GM23338 (cell line): Measurements from ENCODE around the gene NR0B2. TPM values are rescaled to one million over a fixed set of nuclear protein-coding genes. Genes with fewer than 3 reads are reported as not detected.

Experiments used
- ATAC-seq: fragments of 200-7000 bp; cut with Tn5 transposase; 3 replicates; pipeline ENCODE4 v1.9.1; 2020
- DNase-seq: peaks from one replicate; pipeline ENCODE4 v3.0.0-alpha.2; 2015; ENCODE audit warnings: low spot score
- H2AFZ ChIP-seq: fragments of 200-600 bp; sonication (generic); 2 replicates; pipeline ENCODE4 v1.8.0; 2016; ENCODE audit warnings: antibody characterized with exemption, mild to moderate bottlenecking, moderate library complexity
- H3F3A ChIP-seq: fragments of 200-600 bp; sonication (generic); replicated peaks from 2 replicates; pipeline ENCODE4 v1.8.0; 2017; ENCODE audit warnings: antibody characterized with exemption, mixed run types, low read depth
- H3K27ac ChIP-seq: fragments of 200-600 bp; sonication (generic); 2 replicates; pipeline ENCODE4 v1.6.1; 2016; ENCODE audit warnings: low read depth
- H3K27me3 ChIP-seq: fragments of 200-600 bp; sonication (generic); 2 replicates; pipeline ENCODE4 v1.8.0; 2016; ENCODE audit warnings: mild to moderate bottlenecking, mixed run types, moderate library complexity; ENCODE audit not compliant: insufficient read depth
- H3K36me3 ChIP-seq: fragments of 200-600 bp; sonication (generic); 2 replicates; pipeline ENCODE4 v1.8.0; 2016; ENCODE audit warnings: mild to moderate bottlenecking; ENCODE audit not compliant: insufficient read depth
- H3K4me1 ChIP-seq: fragments of 200-600 bp; sonication (generic); 2 replicates; pipeline ENCODE4 v1.8.0; 2016; ENCODE audit warnings: mild to moderate bottlenecking, moderate library complexity; ENCODE audit not compliant: insufficient read depth
- H3K4me2 ChIP-seq: fragments of 200-600 bp; sonication (generic); 2 replicates; pipeline ENCODE4 v1.7.1; 2017; ENCODE audit warnings: mixed run types
- H3K4me3 ChIP-seq: fragments of 200-600 bp; sonication (generic); 2 replicates; pipeline ENCODE4 v1.6.1; 2016; ENCODE audit warnings: mixed run types
- H3K79me2 ChIP-seq: fragments of 200-600 bp; sonication (generic); replicated peaks from 2 replicates; pipeline ENCODE4 v1.8.0; 2017; ENCODE audit warnings: mild to moderate bottlenecking; ENCODE audit not compliant: insufficient read depth
- H3K9me2 ChIP-seq: fragments of 200-600 bp; sonication (generic); 2 replicates; pipeline ENCODE4 v1.8.0; 2017; ENCODE audit not compliant: insufficient read depth
- H4K20me1 ChIP-seq: fragments of 200-600 bp; sonication (generic); replicated peaks from 2 replicates; pipeline ENCODE4 v1.8.0; 2017; ENCODE audit warnings: mild to moderate bottlenecking; ENCODE audit not compliant: insufficient read depth
- H3K27ac Mint-ChIP-seq: 2 replicates; pipeline ENCODE4 v1.8.0; 2020; ENCODE audit warnings: inconsistent platforms, mild to moderate bottlenecking, moderate library complexity, mixed read lengths
- H3K27me3 Mint-ChIP-seq: 3 replicates; pipeline ENCODE4 v1.8.0; 2022; ENCODE audit warnings: low read depth, mild to moderate bottlenecking, moderate library complexity, mixed read lengths, inconsistent platforms; ENCODE audit not compliant: insufficient read depth, poor library complexity
- H3K36me3 Mint-ChIP-seq: 3 replicates; pipeline ENCODE4 v1.8.0; 2021; ENCODE audit warnings: low read depth, mild to moderate bottlenecking, inconsistent platforms, moderate library complexity, mixed read lengths
- H3K4me1 Mint-ChIP-seq: 3 replicates; pipeline ENCODE4 v1.8.0; 2020; ENCODE audit warnings: mild to moderate bottlenecking, inconsistent platforms, mixed read lengths
- H3K4me3 Mint-ChIP-seq: 3 replicates; pipeline ENCODE4 v1.8.0; 2021; ENCODE audit warnings: moderate library complexity, mild to moderate bottlenecking, inconsistent platforms, mixed read lengths
- H3K9me3 Mint-ChIP-seq: 3 replicates; pipeline ENCODE4 v1.8.0; 2020; ENCODE audit warnings: moderate library complexity, mild to moderate bottlenecking, inconsistent platforms, mixed read lengths
- CREB1 ChIP-seq: fragments of 250-450 bp; sonication (Bioruptor Pico); IDR thresholded peaks from 2 replicates; pipeline ENCODE4 v1.5.0; 2020; ENCODE audit warnings: low read depth, mild to moderate bottlenecking, moderate library complexity
- EZH2 ChIP-seq: fragments of 200-600 bp; sonication (generic); IDR thresholded peaks from one replicate; pipeline ENCODE4 v1.8.0; 2017; ENCODE audit warnings: antibody characterized with exemption, mild to moderate bottlenecking, low read depth; ENCODE audit not compliant: unreplicated experiment
- JUNB ChIP-seq: IDR thresholded peaks from one replicate; pipeline ENCODE4 v1.6.1; 2016; ENCODE audit warnings: antibody characterized with exemption; ENCODE audit not compliant: unreplicated experiment
- NANOG ChIP-seq: IDR thresholded peaks from 2 replicates; pipeline ENCODE4 v1.6.1; 2016; ENCODE audit warnings: antibody characterized with exemption, borderline replicate concordance
- POLR2AphosphoS5 ChIP-seq: IDR thresholded peaks from 2 replicates; pipeline ENCODE4 v1.6.1; 2016; ENCODE audit warnings: antibody characterized with exemption, low read depth
- STAT1 ChIP-seq: IDR thresholded peaks from one replicate; pipeline ENCODE4 v1.6.1; 2016; ENCODE audit warnings: antibody characterized with exemption; ENCODE audit not compliant: unreplicated experiment
- ZNF114 ChIP-seq: fragments of 250-450 bp; sonication (Bioruptor Pico); IDR thresholded peaks from 2 replicates; pipeline ENCODE4 v1.5.0; 2020; ENCODE audit warnings: mild to moderate bottlenecking, moderate library complexity
- ZNF331 ChIP-seq: fragments of 250-450 bp; sonication (Bioruptor Pico); IDR thresholded peaks from 2 replicates; pipeline ENCODE4 v1.5.0; 2020; ENCODE audit warnings: low read depth, mild to moderate bottlenecking, moderate library complexity
- polyA plus RNA-seq: library from polyadenylated mRNA; unstranded; fragments of >200 nt; fragmentation: Nextera tagmentation; extraction: Ambion mirVana; gene quantifications from 2 replicates; pipeline ENCODE4 v1.2.1, GENCODE V29; 2016
- total RNA-seq: library from RNA; depleted of rRNA; stranded (reverse); fragments of >200 nt; shearing (Covaris generic); gene quantifications from 2 replicates; pipeline ENCODE4 v1.2.3, GENCODE V29; 2014
- TF ChIP-seq, protein P1 (sequence below), 2 experiments: fragments of 200-600 bp in 1 of 2; sonication (generic) in 1 of 2; conservative IDR thresholded peaks; 2 replicates each; pipeline versions ENCODE4 v1.5.1 to v1.6.1; 2016 to 2017; ENCODE audit warnings: antibody characterized with exemption in 2 of 2, low read depth in 2 of 2, mild to moderate bottlenecking in 2 of 2, moderate library complexity in 1 of 2
- TF ChIP-seq, protein P2 (sequence below): IDR thresholded peaks from one replicate; pipeline ENCODE4 v1.6.1; 2018; ENCODE audit warnings: antibody characterized with exemption; ENCODE audit not compliant: unreplicated experiment
- TF ChIP-seq, protein P3 (sequence below): IDR thresholded peaks from 2 replicates; pipeline ENCODE4 v1.6.1; 2016; ENCODE audit warnings: antibody characterized with exemption
- TF ChIP-seq, protein P4 (sequence below): fragments of 250-450 bp; sonication (Bioruptor Pico); IDR thresholded peaks from 2 replicates; pipeline ENCODE4 v1.5.0; 2020; ENCODE audit warnings: mild to moderate bottlenecking, moderate library complexity

The NR0B2 gene
- total and polyA plus RNA-seq, 2 experiments from 2014 or later, result 0.18 TPM; not detected in 1

DNA sequence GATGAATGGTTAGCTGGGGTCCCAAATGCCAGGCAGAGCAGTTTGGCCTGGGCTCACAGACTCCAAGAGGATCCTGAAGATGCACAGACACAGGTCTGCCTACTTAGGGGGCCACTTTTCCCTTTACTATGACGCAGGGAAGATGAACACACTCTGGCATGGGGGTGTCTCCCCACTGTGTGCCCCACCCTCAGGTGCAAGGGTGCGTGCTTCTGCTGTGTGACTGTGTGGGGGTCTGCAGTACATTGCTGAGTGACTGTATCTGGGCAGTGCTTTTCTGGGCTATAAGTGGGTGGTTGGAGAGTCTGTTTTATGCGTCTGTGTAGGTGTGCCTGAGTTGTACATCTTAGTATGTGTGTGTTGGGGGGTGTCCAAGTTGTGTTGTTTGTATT, 3.8 kb downstream of the NR0B2 start (continued):
- TF ChIP-seq ZNF114 (CRISPR knock-in tag) (no peak), JUNB (no peak), CREB1 (CRISPR knock-in tag) (no peak)

DNA sequence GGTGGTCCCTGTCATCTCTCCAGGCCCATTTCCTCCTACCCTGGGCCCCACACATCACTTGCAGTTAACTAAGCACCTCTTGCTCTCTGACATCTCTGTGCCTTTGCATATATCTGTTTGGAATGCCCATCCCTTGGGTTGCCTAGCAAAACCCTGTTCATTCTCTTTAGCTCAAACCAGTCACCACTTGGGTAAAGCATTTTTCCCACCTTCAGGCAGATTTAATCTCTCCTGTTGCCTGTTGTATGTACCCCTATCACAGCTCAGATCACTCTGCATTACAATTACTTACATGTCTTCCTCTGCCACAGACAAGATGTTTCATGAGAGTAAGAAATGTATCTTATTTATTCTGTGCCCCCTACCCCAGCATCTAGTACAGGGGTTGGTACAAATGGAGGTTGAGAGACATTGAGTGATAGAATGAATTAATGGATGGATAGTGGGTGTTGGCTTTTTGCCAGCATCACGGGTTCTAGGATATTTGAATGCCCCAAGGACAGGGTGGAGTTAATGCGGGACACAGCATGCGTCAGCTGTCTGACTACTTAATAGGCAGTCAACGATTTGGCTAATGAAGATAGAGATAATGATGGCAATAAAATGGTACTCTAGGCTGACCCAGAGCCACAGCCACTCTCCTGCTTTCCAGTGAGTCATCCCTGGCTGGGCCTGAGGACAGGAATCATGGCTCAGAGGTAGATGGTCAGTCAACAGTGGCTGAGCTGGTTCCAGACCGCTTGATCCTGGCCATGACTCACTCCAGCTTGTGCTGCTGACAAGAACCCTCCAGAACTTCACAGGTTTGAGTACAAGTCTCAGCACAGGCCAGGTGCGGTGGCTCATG, 6.5 kb downstream of the NR0B2 start:
- no peak overlapping the region for H3K27ac ChIP-seq
- no peaks in the 10 kb centered on the region for H3K27me3 ChIP-seq
- no peak overlapping the region for H3K27ac Mint-ChIP-seq
- H3K4me2 ChIP-seq, result no peak overlapping the region
- H4K20me1 ChIP-seq, result no peaks in the 10 kb centered on the region
- no peak overlapping the region for H2AFZ ChIP-seq
- no peaks in the 10 kb centered on the region for H3K36me3 ChIP-seq
- no peaks in the 10 kb centered on the region for H3K9me2 ChIP-seq
- no peaks in the 10 kb centered on the region for H3K4me1 ChIP-seq
- no peaks in the 10 kb centered on the region for H3K9me3 Mint-ChIP-seq
- H3K4me3 ChIP-seq, result no peak overlapping the region
- ATAC-seq, result no peak
- no peaks in the 10 kb centered on the region for H3K36me3 Mint-ChIP-seq
- no peak for DNase-seq
- H3F3A ChIP-seq, result no peaks in the 10 kb centered on the region
- no peaks in the 10 kb centered on the region; the same call in 2 of the 3 replicates for H3K4me1 Mint-ChIP-seq
- H3K4me3 Mint-ChIP-seq, result no peak overlapping the region
- no peaks in the 10 kb centered on the region for H3K79me2 ChIP-seq
- H3K27me3 Mint-ChIP-seq, result peaks cover 8% of the 10 kb centered on the region
- TF ChIP-seq CREB1 (CRISPR knock-in tag) (no peak), STAT1 (no peak), ZNF114 (CRISPR knock-in tag) (no peak), ZNF331 (CRISPR knock-in tag) (no peak), POLR2AphosphoS5 (no peak), NANOG (no peak), EZH2 (no peak)
- TF ChIP-seq, protein P1, sequence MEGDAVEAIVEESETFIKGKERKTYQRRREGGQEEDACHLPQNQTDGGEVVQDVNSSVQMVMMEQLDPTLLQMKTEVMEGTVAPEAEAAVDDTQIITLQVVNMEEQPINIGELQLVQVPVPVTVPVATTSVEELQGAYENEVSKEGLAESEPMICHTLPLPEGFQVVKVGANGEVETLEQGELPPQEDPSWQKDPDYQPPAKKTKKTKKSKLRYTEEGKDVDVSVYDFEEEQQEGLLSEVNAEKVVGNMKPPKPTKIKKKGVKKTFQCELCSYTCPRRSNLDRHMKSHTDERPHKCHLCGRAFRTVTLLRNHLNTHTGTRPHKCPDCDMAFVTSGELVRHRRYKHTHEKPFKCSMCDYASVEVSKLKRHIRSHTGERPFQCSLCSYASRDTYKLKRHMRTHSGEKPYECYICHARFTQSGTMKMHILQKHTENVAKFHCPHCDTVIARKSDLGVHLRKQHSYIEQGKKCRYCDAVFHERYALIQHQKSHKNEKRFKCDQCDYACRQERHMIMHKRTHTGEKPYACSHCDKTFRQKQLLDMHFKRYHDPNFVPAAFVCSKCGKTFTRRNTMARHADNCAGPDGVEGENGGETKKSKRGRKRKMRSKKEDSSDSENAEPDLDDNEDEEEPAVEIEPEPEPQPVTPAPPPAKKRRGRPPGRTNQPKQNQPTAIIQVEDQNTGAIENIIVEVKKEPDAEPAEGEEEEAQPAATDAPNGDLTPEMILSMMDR (conservative IDR thresholded peaks at IDR 0.05; ENCODE audit: low read depth in 2 of 2), result no peak
- TF ChIP-seq, protein P2, sequence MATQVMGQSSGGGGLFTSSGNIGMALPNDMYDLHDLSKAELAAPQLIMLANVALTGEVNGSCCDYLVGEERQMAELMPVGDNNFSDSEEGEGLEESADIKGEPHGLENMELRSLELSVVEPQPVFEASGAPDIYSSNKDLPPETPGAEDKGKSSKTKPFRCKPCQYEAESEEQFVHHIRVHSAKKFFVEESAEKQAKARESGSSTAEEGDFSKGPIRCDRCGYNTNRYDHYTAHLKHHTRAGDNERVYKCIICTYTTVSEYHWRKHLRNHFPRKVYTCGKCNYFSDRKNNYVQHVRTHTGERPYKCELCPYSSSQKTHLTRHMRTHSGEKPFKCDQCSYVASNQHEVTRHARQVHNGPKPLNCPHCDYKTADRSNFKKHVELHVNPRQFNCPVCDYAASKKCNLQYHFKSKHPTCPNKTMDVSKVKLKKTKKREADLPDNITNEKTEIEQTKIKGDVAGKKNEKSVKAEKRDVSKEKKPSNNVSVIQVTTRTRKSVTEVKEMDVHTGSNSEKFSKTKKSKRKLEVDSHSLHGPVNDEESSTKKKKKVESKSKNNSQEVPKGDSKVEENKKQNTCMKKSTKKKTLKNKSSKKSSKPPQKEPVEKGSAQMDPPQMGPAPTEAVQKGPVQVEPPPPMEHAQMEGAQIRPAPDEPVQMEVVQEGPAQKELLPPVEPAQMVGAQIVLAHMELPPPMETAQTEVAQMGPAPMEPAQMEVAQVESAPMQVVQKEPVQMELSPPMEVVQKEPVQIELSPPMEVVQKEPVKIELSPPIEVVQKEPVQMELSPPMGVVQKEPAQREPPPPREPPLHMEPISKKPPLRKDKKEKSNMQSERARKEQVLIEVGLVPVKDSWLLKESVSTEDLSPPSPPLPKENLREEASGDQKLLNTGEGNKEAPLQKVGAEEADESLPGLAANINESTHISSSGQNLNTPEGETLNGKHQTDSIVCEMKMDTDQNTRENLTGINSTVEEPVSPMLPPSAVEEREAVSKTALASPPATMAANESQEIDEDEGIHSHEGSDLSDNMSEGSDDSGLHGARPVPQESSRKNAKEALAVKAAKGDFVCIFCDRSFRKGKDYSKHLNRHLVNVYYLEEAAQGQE, result no peak
- TF ChIP-seq, protein P3, sequence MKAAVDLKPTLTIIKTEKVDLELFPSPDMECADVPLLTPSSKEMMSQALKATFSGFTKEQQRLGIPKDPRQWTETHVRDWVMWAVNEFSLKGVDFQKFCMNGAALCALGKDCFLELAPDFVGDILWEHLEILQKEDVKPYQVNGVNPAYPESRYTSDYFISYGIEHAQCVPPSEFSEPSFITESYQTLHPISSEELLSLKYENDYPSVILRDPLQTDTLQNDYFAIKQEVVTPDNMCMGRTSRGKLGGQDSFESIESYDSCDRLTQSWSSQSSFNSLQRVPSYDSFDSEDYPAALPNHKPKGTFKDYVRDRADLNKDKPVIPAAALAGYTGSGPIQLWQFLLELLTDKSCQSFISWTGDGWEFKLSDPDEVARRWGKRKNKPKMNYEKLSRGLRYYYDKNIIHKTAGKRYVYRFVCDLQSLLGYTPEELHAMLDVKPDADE, result no peak
- TF ChIP-seq, protein P4, sequence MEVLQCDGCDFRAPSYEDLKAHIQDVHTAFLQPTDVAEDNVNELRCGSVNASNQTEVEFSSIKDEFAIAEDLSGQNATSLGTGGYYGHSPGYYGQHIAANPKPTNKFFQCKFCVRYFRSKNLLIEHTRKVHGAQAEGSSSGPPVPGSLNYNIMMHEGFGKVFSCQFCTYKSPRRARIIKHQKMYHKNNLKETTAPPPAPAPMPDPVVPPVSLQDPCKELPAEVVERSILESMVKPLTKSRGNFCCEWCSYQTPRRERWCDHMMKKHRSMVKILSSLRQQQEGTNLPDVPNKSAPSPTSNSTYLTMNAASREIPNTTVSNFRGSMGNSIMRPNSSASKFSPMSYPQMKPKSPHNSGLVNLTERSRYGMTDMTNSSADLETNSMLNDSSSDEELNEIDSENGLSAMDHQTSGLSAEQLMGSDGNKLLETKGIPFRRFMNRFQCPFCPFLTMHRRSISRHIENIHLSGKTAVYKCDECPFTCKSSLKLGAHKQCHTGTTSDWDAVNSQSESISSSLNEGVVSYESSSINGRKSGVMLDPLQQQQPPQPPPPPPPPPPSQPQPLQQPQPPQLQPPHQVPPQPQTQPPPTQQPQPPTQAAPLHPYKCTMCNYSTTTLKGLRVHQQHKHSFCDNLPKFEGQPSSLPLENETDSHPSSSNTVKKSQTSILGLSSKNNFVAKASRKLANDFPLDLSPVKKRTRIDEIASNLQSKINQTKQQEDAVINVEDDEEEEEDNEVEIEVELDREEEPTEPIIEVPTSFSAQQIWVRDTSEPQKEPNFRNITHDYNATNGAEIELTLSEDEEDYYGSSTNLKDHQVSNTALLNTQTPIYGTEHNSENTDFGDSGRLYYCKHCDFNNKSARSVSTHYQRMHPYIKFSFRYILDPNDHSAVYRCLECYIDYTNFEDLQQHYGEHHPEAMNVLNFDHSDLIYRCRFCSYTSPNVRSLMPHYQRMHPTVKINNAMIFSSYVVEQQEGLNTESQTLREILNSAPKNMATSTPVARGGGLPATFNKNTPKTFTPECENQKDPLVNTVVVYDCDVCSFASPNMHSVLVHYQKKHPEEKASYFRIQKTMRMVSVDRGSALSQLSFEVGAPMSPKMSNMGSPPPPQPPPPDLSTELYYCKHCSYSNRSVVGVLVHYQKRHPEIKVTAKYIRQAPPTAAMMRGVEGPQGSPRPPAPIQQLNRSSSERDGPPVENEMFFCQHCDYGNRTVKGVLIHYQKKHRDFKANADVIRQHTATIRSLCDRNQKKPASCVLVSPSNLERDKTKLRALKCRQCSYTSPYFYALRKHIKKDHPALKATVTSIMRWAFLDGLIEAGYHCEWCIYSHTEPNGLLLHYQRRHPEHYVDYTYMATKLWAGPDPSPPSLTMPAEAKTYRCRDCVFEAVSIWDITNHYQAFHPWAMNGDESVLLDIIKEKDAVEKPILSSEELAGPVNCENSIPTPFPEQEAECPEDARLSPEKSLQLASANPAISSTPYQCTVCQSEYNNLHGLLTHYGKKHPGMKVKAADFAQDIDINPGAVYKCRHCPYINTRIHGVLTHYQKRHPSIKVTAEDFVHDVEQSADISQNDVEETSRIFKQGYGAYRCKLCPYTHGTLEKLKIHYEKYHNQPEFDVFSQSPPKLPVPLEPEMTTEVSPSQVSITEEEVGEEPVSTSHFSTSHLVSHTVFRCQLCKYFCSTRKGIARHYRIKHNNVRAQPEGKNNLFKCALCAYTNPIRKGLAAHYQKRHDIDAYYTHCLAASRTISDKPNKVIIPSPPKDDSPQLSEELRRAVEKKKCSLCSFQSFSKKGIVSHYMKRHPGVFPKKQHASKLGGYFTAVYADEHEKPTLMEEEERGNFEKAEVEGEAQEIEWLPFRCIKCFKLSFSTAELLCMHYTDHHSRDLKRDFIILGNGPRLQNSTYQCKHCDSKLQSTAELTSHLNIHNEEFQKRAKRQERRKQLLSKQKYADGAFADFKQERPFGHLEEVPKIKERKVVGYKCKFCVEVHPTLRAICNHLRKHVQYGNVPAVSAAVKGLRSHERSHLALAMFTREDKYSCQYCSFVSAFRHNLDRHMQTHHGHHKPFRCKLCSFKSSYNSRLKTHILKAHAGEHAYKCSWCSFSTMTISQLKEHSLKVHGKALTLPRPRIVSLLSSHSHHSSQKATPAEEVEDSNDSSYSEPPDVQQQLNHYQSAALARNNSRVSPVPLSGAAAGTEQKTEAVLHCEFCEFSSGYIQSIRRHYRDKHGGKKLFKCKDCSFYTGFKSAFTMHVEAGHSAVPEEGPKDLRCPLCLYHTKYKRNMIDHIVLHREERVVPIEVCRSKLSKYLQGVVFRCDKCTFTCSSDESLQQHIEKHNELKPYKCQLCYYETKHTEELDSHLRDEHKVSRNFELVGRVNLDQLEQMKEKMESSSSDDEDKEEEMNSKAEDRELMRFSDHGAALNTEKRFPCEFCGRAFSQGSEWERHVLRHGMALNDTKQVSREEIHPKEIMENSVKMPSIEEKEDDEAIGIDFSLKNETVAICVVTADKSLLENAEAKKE (CRISPR knock-in tag), result no peak
